Daoy (cell line): ENCODE measurements around the gene MAJIN. TPM values are rescaled to one million over a fixed set of nuclear protein-coding genes. Genes with fewer than 3 reads are reported as not detected.
"Not testable (repeated sequence)": the region's sequence is repeated elsewhere in the genome, so short reads cannot be mapped to it uniquely, and the experiment has no call there.

Experiments
- DNase-seq: peaks from one replicate; pipeline ENCODE4 v3.0.0-alpha.2; 2015; ENCODE audit warnings: low read depth
- total RNA-seq: library from RNA; depleted of rRNA; stranded (reverse); fragments of >200 nt; shearing (Covaris generic); gene quantifications from 2 replicates; pipeline ENCODE4 v1.2.3, GENCODE V29; 2014

The MAJIN gene
- total RNA-seq, 1 experiment from 2014 or later = not detected

GRCh38 chr11:64990222-64990923 is 18.5 kb upstream of the MAJIN start:
- peak; percentile 61 for DNase-seq

- no peak for DNase-seq
These were observed 17.5 kb upstream of the MAJIN start for GRCh38 chr11:64989416-64989815.

- DNase-seq = no peak
These were observed 16.3 kb upstream of the MAJIN start for GRCh38 chr11:64987998-64988854.

GRCh38 chr11:64983339-64983738 is 11.4 kb upstream of the MAJIN start:
- not testable (repeated sequence) for DNase-seq

GRCh38 chr11:64976651-64977050 is 4.7 kb upstream of the MAJIN start:
- DNase-seq = no peak

GRCh38 chr11:64974124-64974523 is 2.2 kb upstream of the MAJIN start:
- no peak for DNase-seq

- peak; percentile 16 for DNase-seq
These were observed 1.2 kb downstream of the MAJIN start for GRCh38 chr11:64970731-64971151.

- DNase-seq = peak; percentile 62
These were observed 2.7 kb downstream of the MAJIN start for GRCh38 chr11:64969209-64969608.

GRCh38 chr11:64967375-64967774 is 4.5 kb downstream of the MAJIN start:
- no peak for DNase-seq

GRCh38 chr11:64963072-64963631 is 8.8 kb downstream of the MAJIN start:
- DNase-seq = no peak

GRCh38 chr11:64960719-64961118 is 11.2 kb downstream of the MAJIN start:
- no peak for DNase-seq

- no peak for DNase-seq
These were observed 12.4 kb downstream of the MAJIN start for GRCh38 chr11:64959498-64959897.

GRCh38 chr11:64954201-64954600 is 17.7 kb downstream of the MAJIN start:
- DNase-seq = no peak

GRCh38 chr11:64951529-64951928 is 20.4 kb downstream of the MAJIN start:
- no peak for DNase-seq

GRCh38 chr11:64947208-64947814 is 24.6 kb downstream of the MAJIN start:
- no peak for DNase-seq

- no peak for DNase-seq
These were observed 35.4 kb downstream of the MAJIN start for GRCh38 chr11:64936539-64936938.

GRCh38 chr11:64935359-64936081 is 36.4 kb downstream of the MAJIN start, which contains the start of gene GPHA2:
Gene GPHA2, minus strand, starts transcription at chr11:64935893. Its CDS starts 433 bp downstream, at chr11:64935460.
- DNase-seq = no peak

- DNase-seq = no peak
These were observed 37.1 kb downstream of the MAJIN start for GRCh38 chr11:64934682-64935358.

GRCh38 chr11:64933935-64934681 is 37.8 kb downstream of the MAJIN start:
- DNase-seq = no peak
